Endothelial cell of umbilical vein (primary cell): ENCODE results near the gene TMEM50B. TPM values are rescaled to one million over a fixed set of nuclear protein-coding genes. Genes with fewer than 3 reads are reported as not detected.

ENCODE experiments used
- Bru-seq: library from RNA; stranded (reverse); fragments of 400-500 nt; gene quantifications from one replicate; lab custom pipeline; 2021; lab: Mats Ljungman, UMichigan
- BruChase-seq, 2 experiments: library from RNA; stranded (reverse); fragments of 400-500 nt; gene quantifications; one replicate each; lab custom pipeline; 2021; lab: Mats Ljungman, UMichigan
- BruUV-seq: library from RNA; stranded (reverse); fragments of 400-500 nt; replicated peaks from 2 replicates; lab custom pipeline; 2021; lab: Mats Ljungman, UMichigan
- CTCF ChIA-PET: fragments of 300-600, 350-600 bp; sonication (Branson Sonifier 250); formaldehyde crosslinking; loops from one replicate; lab custom pipeline; 2021; ENCODE audit warnings: antibody characterized with exemption, inconsistent platforms; lab: Charles Lee
- POLR2A ChIA-PET: fragments of 300-600, 350-600 bp; sonication (Branson Sonifier 250); formaldehyde crosslinking; loops from one replicate; lab custom pipeline; 2021; ENCODE audit warnings: antibody characterized with exemption, inconsistent platforms; lab: Charles Lee
- DNase-seq: peaks from one replicate; pipeline ENCODE4 v3.0.0-alpha.2; 2011; ENCODE audit warnings: low read depth, low spot score
- FAIRE-seq: peaks from 2 replicates; lab custom pipeline; 2011; peaks lifted over from hg19 to GRCh38; lab: Jason Lieb, UNC
- H2AFZ ChIP-seq: 2 replicates; pipeline ENCODE4 v1.6.0; 2012; ENCODE audit warnings: low read depth, low read length, control low read depth, inconsistent platforms
- H3K27ac ChIP-seq: 2 replicates; pipeline ENCODE4 v1.5.1; 2011; ENCODE audit warnings: low read depth, mild to moderate bottlenecking, control low read depth, low read length, moderate library complexity; ENCODE audit not compliant: insufficient read depth
- H3K27me3 ChIP-seq, 2 experiments: 2 replicates each; pipeline versions ENCODE4 v1.6.0 to v1.6.1; 2011; ENCODE audit warnings: low read length in 2 of 2, mixed read lengths in 1 of 2; ENCODE audit not compliant: control insufficient read depth in 2 of 2, insufficient read depth in 2 of 2
- H3K36me3 ChIP-seq, 2 experiments: 2 replicates in 1 of 2; 3 replicates in 1 of 2; pipeline ENCODE4 v1.5.1; 2011; ENCODE audit warnings: low read length in 2 of 2, mild to moderate bottlenecking in 1 of 2, moderate library complexity in 1 of 2; ENCODE audit not compliant: control insufficient read depth in 2 of 2, insufficient read depth in 2 of 2; ENCODE audit errors: extremely low read depth in 1 of 2
- H3K4me1 ChIP-seq: 3 replicates; pipeline ENCODE4 v1.5.1; 2011; ENCODE audit warnings: mild to moderate bottlenecking, low read length; ENCODE audit not compliant: control insufficient read depth, insufficient read depth; ENCODE audit errors: extremely low read depth
- H3K4me2 ChIP-seq: 2 replicates; pipeline ENCODE4 v1.6.1; 2011; ENCODE audit warnings: low read length, control low read depth, mixed read lengths; ENCODE audit not compliant: insufficient read depth
- H3K4me3 ChIP-seq, 3 experiments: fragments of 200-600 bp in 1 of 3; sonication (generic), shearing (Covaris generic) in 1 of 3; replicated peaks in 1 of 3; 2 replicates each; pipeline ENCODE4 v1.5.1; 2011 to 2016; ENCODE audit warnings: control low read depth in 3 of 3, low read length in 3 of 3, mild to moderate bottlenecking in 2 of 3, inconsistent platforms in 1 of 3, low read depth in 1 of 3, moderate library complexity in 1 of 3; ENCODE audit not compliant: insufficient read depth in 1 of 3
- H3K79me2 ChIP-seq: 2 replicates; pipeline ENCODE4 v1.6.0; 2012; ENCODE audit warnings: low read length, inconsistent platforms; ENCODE audit not compliant: control insufficient read depth, insufficient read depth
- H3K9ac ChIP-seq: replicated peaks from 2 replicates; pipeline ENCODE3; 2011; ENCODE audit warnings: low read length, control low read depth; ENCODE audit not compliant: insufficient read depth; ENCODE audit errors: extremely low read depth
- H3K9me1 ChIP-seq: replicated peaks from 3 replicates; pipeline ENCODE4 v1.6.0; 2011; ENCODE audit warnings: mild to moderate bottlenecking, low read length; ENCODE audit not compliant: control insufficient read depth, insufficient read depth; ENCODE audit errors: extremely low read depth
- H3K9me3 ChIP-seq: replicated peaks from 2 replicates; pipeline ENCODE4 v1.5.1; 2012; ENCODE audit warnings: low read length, inconsistent platforms; ENCODE audit not compliant: control insufficient read depth, insufficient read depth
- H4K20me1 ChIP-seq: replicated peaks from 2 replicates; pipeline ENCODE3; 2011; ENCODE audit warnings: mild to moderate bottlenecking, low read length; ENCODE audit not compliant: control insufficient read depth, insufficient read depth; ENCODE audit errors: extremely low read depth
- EZH2 ChIP-seq: IDR thresholded peaks from 2 replicates; pipeline ENCODE4 v1.6.1; 2012; ENCODE audit warnings: borderline replicate concordance, low read depth, mild to moderate bottlenecking, moderate library complexity, low read length, inconsistent platforms; ENCODE audit not compliant: severe bottlenecking
- FOS ChIP-seq: IDR thresholded peaks from 2 replicates; pipeline ENCODE4 v1.6.1; 2011; ENCODE audit warnings: mild to moderate bottlenecking, low read length, moderate library complexity, borderline replicate concordance; ENCODE audit not compliant: insufficient read depth
- GATA2 ChIP-seq: IDR thresholded peaks from 2 replicates; pipeline ENCODE4 v1.7.0; 2011; ENCODE audit warnings: low read depth, mild to moderate bottlenecking, moderate library complexity, mixed read lengths, low read length; ENCODE audit not compliant: insufficient read length, insufficient read depth
- JUN ChIP-seq: IDR thresholded peaks from 2 replicates; pipeline ENCODE4 v1.6.1; 2011; ENCODE audit warnings: borderline replicate concordance, low read depth; ENCODE audit not compliant: insufficient read length, insufficient read depth
- MYC ChIP-seq: IDR thresholded peaks from one replicate; pipeline ENCODE4 v1.6.1; 2011; ENCODE audit warnings: mild to moderate bottlenecking, low read depth, low read length
- POLR2A ChIP-seq: IDR thresholded peaks from 2 replicates; pipeline ENCODE4 v1.6.1; 2012; ENCODE audit warnings: low read depth, mild to moderate bottlenecking, control low read depth, low read length
- POLR2AphosphoS5 ChIP-seq: IDR thresholded peaks from 2 replicates; pipeline ENCODE4 v1.6.1; 2012; ENCODE audit warnings: low read depth, mild to moderate bottlenecking, control low read depth, low read length, moderate library complexity; ENCODE audit not compliant: insufficient read depth
- dilution Hi-C: fragments of 300-500 bp; cut with MboI; formaldehyde crosslinking; loops from one replicate; pipeline ENCODE4 v1.15.0; 2019; ENCODE audit warnings: low sequenced_read_pairs; ENCODE audit not compliant: extremely low pct_ligation_motif_present
- intact Hi-C: fragments of 100-400 bp; cut with micrococcal nuclease; formaldehyde crosslinking; loops from one replicate; pipeline ENCODE4 v1.10.0; 2022
- long read RNA-seq: library from polyadenylated mRNA; stranded (forward); transcript quantifications from one replicate; pipeline ENCODE4 v2.0.0, GENCODE V29; 2021
- polyA minus RNA-seq, 3 experiments: library from RNA; depleted of rRNA, polyadenylated mRNA; stranded (reverse); fragments of >200 nt; gene quantifications; 1 replicate in 1 of 3; 2 replicates in 2 of 3; pipeline ENCODE4 v1.2.3, GENCODE V29; 2011
- polyA plus RNA-seq, 4 experiments: library from polyadenylated mRNA; depleted of rRNA in 3 of 4; stranded (reverse) in 3 of 4; unstranded in 1 of 4; fragments of >200 nt; gene quantifications; 2 replicates each; pipeline versions ENCODE4 v1.2.1 to v1.2.3, GENCODE V29; 2011 to 2012; ENCODE audit warnings: missing spikeins in 1 of 4
- total RNA-seq: library from RNA; stranded (reverse); gene quantifications from 2 replicates; pipeline ENCODE4 v1.2.3, GENCODE V29; 2021
- TF ChIP-seq, protein P1 (sequence below), 2 donors: IDR thresholded peaks; 1 replicate in 1 of 2; 2 replicates in 1 of 2; pipeline ENCODE4 v1.5.1; 2011; ENCODE audit warnings: low read length in 2 of 2, mild to moderate bottlenecking in 2 of 2, moderate library complexity in 2 of 2, control low read depth in 1 of 2, inconsistent platforms in 1 of 2, low read depth in 1 of 2; ENCODE audit not compliant: insufficient read depth in 1 of 2; ENCODE audit errors: extremely low read depth in 1 of 2
- TF ChIP-seq, protein P2 (sequence below): IDR thresholded peaks from 2 replicates; pipeline ENCODE4 v1.6.1; 2011; ENCODE audit not compliant: insufficient read depth, insufficient read length

The TMEM50B gene
- 29.3 and 29.7 TPM in 2 replicates for total RNA-seq
- 17.3 and 25.1 TPM in 2 replicates for polyA plus RNA-seq
- polyA plus RNA-seq (2011; cell fraction: cytosol; rRNA removed), result 15.9 and 16.7 TPM in 2 replicates
- 71.6 and 73.2 TPM in 2 replicates for polyA plus RNA-seq (2011; cell fraction: nucleus; rRNA removed)
- 23.8 and 24.0 TPM in 2 replicates for polyA plus RNA-seq (2012)
- 15.5 and 16.1 TPM in 2 replicates for polyA minus RNA-seq
- 8.4 TPM for polyA minus RNA-seq (2011; cell fraction: cytosol; rRNA and poly(A)+ RNA removed)
- polyA minus RNA-seq (2011; cell fraction: nucleus; rRNA and poly(A)+ RNA removed), result 19.6 and 23.6 TPM in 2 replicates
- Bru-seq, nascent RNA, result percentile 72 among the genes with signal in this experiment
- percentile 80 among the genes with signal in this experiment for BruChase-seq, experiment 1, labeled RNA remaining after a 6-hour chase
- percentile 78 among the genes with signal in this experiment for BruChase-seq, experiment 2, labeled RNA remaining after a 2-hour chase
- long read RNA-seq, transcript TMEM50B-210 (7 exons, 2,375 nt), result major isoform, 81 of 109 reads
- long read RNA-seq, transcript TMEM50B-201 (9 exons, 3,062 nt), result minor isoform, 6 of 109 reads
- long read RNA-seq, partial matches to known transcripts, result 7 of 109 reads
- long read RNA-seq, other reads (novel, unspliced or antisense), result 13 of 109 reads

DNA sequence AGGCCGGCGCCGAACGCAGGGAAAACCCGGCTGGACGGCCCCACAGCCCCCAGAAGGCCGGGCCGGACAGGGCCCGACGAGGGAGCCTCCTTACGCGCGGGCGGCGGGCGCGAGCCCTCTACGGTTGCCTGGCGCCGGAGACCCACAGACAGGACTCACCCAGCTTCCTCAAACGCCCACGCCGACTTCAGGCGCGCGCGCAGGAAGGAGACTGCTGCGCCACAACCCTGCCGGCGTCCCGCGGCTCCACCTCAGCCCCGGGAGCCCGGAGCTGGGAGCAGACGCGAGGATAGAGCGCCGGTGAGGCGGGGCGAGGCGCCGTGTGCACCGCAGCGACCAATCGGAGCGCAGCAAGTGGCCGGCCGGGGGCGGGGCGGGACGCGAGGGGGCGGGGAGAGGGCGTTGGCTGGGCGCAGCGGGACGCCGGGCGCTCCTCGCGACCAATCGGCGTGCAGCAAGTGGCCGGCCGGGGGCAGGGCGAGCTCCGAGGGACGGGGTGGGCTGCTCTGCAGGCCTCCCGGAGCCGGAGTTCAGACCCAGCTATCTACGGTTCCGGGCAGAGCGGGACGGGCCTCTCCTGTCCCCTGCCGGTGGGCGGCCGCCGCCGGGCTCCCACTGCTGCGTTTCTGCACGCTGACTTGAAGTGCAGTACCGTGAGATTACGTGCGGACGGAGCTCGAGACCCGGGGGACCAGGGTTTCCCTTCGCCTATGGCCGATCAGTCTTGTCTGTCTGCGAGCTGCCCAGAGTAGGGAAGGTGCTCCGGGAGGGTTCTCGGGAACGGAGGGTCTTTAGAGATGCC is at the start of gene TMEM50B:
TSS of gene TMEM50B (minus strand) at position 296 of the 802 bp plus-strand sequence. CDS start 11,089 bp downstream, outside the sequence.
- Histone ChIP-seq H3K4me3 (peak within 1 kb of the TSS; percentile 83 to 95 (median 91)), H3K27me3 (peaks cover 3% of the 10 kb centered on the region in 2 experiments), H3K79me2 (peaks cover 6% of the 10 kb centered on the region), H3K4me1 (peaks cover 4% of the 10 kb centered on the region), H3K9me3 (no peaks in the 10 kb centered on the region), H3K36me3 (no peaks in the 10 kb centered on the region), H2AFZ (peak within 1 kb of the TSS; percentile 95), H4K20me1 (no peaks in the 10 kb centered on the region), H3K9ac (peak within 1 kb of the TSS; percentile 95), H3K9me1 (no peaks in the 10 kb centered on the region), H3K4me2 (peak within 1 kb of the TSS; percentile 90), H3K27ac (peak within 1 kb of the TSS; percentile 72)
- CTCF ChIA-PET, result interaction anchor here (0.6 to 2.3 kb wide), 19 partner anchors 10 to 283 kb away, joined by 3 to 24 read pairs (median 4); partner anchors contain the start of genes DNAJC28 and IFNAR1
- intact Hi-C loops (loop anchor here (1.0 to 2.0 kb wide), 2 partner anchors 11 to 63 kb away; partner anchors contain the start of genes DNAJC28, GART and SON), dilution Hi-C loops (no loop called here)
- FAIRE-seq, result peak; percentile 96
- DNase-seq, result peak; percentile 98
- no TSS peak for BruUV-seq
- TF ChIP-seq, protein P1, sequence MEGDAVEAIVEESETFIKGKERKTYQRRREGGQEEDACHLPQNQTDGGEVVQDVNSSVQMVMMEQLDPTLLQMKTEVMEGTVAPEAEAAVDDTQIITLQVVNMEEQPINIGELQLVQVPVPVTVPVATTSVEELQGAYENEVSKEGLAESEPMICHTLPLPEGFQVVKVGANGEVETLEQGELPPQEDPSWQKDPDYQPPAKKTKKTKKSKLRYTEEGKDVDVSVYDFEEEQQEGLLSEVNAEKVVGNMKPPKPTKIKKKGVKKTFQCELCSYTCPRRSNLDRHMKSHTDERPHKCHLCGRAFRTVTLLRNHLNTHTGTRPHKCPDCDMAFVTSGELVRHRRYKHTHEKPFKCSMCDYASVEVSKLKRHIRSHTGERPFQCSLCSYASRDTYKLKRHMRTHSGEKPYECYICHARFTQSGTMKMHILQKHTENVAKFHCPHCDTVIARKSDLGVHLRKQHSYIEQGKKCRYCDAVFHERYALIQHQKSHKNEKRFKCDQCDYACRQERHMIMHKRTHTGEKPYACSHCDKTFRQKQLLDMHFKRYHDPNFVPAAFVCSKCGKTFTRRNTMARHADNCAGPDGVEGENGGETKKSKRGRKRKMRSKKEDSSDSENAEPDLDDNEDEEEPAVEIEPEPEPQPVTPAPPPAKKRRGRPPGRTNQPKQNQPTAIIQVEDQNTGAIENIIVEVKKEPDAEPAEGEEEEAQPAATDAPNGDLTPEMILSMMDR (IDR thresholded peaks at IDR 0.05; ENCODE audit: extremely low read depth in 1 of 2, insufficient read depth in 1 of 2, low read depth in 1 of 2, low read length in 2 of 2), result peak; percentile 27 to 59
- TF ChIP-seq EZH2 (no peak), JUN (no peak), GATA2 (no peak), POLR2A (peak; percentile 94), POLR2AphosphoS5 (peak; percentile 94), MYC (no peak), FOS (no peak)
- TF ChIP-seq, protein P2, sequence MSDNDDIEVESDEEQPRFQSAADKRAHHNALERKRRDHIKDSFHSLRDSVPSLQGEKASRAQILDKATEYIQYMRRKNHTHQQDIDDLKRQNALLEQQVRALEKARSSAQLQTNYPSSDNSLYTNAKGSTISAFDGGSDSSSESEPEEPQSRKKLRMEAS, result no peak
- POLR2A ChIA-PET, result interaction anchor here (0.6 to 1.9 kb wide), 8 partner anchors 10 to 275 kb away, joined by 3 to 22 read pairs (median 3); partner anchors contain the start of genes DNAJC28, DONSON, GART and IL10RB
